Measurements from ENCODE around the gene CNTN4.

GRCh38 chr3:2595486-2595885 lies 496.8 kb downstream of the CNTN4 start:
- TF ChIP-seq CTCF (IDR thresholded peaks at IDR 0.05) (no peak), POLR2A (IDR thresholded peaks at IDR 0.05) (no peak)

Data from ovary (tissue), 3 donors.